GM19193 (cell line): Measurements from ENCODE around the gene COX5A.

Source experiments
- POLR2A ChIP-seq: IDR thresholded peaks from 4 replicates; pipeline ENCODE4 v1.6.1; 2011; ENCODE audit not compliant: insufficient read depth, insufficient read length; ENCODE audit errors: extremely low read depth

COX5A gene

GRCh38 chr15:74908635-74909034 lies 29.2 kb downstream of the COX5A start:
- no peak for TF ChIP-seq POLR2A

GRCh38 chr15:74907163-74907870 lies 30.6 kb downstream of the COX5A start:
- no peak for TF ChIP-seq POLR2A

DNA sequence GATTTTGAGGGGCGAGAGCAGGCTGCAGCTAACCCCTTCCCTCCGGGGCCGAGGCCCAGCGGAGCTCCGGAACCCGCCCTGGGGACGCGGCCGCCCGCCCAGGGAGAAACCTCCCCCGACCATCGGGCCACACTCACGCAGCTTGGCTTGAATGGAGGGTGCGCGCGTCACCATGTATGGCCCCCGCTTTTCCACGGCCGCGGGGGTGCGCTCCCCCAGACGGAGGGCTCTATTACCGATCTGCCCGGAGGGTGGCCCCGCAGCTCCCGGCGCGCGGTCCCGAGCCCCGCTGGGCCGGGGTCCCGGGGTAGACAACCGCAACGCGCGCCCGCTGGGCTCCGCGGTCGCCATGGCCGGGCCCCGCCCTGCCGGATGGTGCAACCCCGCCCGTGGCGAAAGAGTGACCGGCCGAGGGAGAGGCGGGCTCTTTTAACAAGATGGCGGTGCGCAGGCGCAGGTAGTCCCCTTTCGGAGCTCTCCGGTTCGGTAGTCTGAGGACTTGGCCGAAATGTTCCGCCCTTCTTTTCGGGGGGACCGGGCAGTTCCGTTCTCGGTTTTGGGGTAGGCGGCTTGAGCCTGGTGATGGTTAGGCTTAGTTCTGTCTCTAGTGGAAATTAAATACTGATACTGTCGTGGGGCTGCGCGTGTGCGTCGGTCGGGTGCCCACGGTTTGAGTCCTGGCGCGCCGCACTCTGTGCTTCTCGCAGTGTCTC lies 31.3 kb downstream of the COX5A start, which contains the start of gene FAM219B:
Gene FAM219B (minus strand): TSS at position 402 of the 713 bp plus-strand sequence. CDS start 51 bp downstream, at position 351.
- peak; percentile 84 for TF ChIP-seq POLR2A

DNA sequence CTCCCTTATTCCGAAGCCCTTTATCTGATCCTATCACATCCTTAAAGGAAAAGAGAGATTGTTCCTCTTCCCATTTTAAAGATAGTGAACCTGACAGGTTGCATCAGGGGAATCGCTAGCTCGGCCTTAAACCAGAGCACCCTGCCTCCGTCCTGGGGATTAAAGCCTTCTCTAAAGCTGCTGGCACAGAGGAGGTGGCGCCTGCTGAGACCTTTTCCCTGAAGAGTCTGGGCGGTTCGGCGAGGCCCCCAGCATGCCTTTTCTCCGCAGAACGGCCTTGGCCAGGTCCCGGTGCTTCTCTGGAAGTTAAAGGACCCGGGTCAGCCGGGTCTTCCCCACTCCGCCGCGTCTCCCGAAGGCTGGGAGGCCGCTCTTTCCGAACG lies 31.8 kb downstream of the COX5A start:
- no peak for TF ChIP-seq POLR2A

GRCh38 chr15:74904190-74904805 lies 33.6 kb downstream of the COX5A start:
- TF ChIP-seq POLR2A = no peak

DNA sequence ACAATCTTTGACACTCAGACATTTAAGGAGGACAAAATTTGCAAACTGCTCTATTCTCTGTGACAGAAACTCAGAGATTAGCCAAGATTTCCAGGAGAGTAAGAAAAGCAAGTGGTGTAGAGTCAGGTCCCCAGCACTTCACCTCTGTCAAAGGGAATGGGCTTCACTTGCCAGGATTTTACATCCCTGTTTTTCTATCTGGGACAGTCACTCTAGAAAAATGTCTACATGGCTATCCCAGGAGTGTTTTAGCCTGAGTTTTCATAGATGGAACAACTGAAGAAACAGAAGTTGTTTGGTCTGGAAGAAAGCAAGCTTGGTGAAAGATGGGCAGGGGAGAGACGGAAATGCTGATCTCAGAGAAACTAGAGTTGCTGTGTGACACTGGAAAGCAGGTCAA lies 34.2 kb downstream of the COX5A start:
- TF ChIP-seq POLR2A = no peak

- no peak for TF ChIP-seq POLR2A
Measured at GRCh38 chr15:74902295-74903075, 35.4 kb downstream of the COX5A start.

GRCh38 chr15:74901612-74902063 lies 36.2 kb downstream of the COX5A start:
- TF ChIP-seq POLR2A = no peak

DNA sequence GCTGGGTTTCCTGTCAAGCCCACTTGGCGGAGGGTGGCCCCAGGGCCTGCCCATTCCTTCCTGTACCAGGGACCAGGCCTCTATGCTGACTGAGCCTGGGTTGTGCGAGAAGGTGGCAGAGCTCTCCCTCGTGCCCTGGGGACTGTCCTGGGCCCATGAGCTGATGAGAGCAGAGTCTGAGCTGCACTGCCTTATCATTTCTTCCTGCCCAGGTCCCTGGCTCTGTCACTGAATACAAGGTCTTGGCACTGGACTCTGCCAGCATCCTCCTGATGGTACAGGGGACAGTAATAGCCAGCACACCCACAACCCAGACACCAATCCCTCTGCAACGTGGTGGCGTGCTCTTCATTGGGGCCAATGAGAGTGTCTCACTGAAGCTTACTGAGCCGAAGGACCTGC lies 40.6 kb downstream of the COX5A start:
- no peak for TF ChIP-seq POLR2A

GRCh38 chr15:74896316-74896715 lies 41.6 kb downstream of the COX5A start:
- no peak for TF ChIP-seq POLR2A

DNA sequence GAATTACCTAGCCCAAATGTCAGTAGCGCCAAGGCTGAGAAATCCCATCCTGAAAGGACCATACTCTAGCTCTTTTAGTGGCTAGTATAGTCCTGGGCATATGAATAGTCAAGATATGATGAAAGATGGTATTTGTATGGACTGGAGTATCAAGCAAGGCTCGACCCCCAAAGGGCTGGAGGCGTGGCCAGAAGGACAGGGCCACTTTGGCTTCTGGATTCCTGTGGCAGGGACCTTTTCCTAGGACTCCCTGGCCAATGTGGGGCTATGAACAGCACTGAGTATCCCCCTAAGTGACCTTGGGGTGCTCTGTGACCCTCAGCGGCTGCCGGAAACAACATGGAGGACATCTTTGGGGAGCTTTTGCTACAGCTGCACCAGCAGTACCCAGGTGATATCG lies 42.0 kb downstream of the COX5A start:
- TF ChIP-seq POLR2A = no peak

GRCh38 chr15:74893627-74894026 lies 44.2 kb downstream of the COX5A start:
- no peak for TF ChIP-seq POLR2A

- no peak for TF ChIP-seq POLR2A
Measured at GRCh38 chr15:74892931-74893330, 44.9 kb downstream of the COX5A start.

GRCh38 chr15:74892313-74892712 lies 45.6 kb downstream of the COX5A start:
- no peak for TF ChIP-seq POLR2A

GRCh38 chr15:74891469-74891868 lies 46.4 kb downstream of the COX5A start:
- TF ChIP-seq POLR2A = no peak
